HepG2 (cell line): ENCODE data around the gene DPF1. TPM values are rescaled to one million over a fixed set of nuclear protein-coding genes. Genes with fewer than 3 reads are reported as not detected.

Experiments used
- ATAC-seq: fragments of 200-7000 bp; cut with Tn5 transposase; 3 replicates; pipeline ENCODE4 v1.9.1; 2020; ENCODE audit warnings: mild to moderate bottlenecking, moderate library complexity
- BruUV-seq: library from RNA; stranded (reverse); fragments of 400-500 nt; replicated peaks from 2 replicates; lab custom pipeline; 2021; lab: Mats Ljungman, UMichigan
- CTCF ChIA-PET: fragments of 300-600 bp; formaldehyde crosslinking; extraction: SDS; loops from one replicate; lab custom pipeline; 2021; ENCODE audit warnings: low total read pairs, inconsistent platforms, low intra/inter-chr PET ratio; lab: Yijun Ruan, JAX
- POLR2A ChIA-PET: fragments of 350-600 bp; sonication (Branson Sonifier 250); formaldehyde crosslinking; loops from one replicate; lab custom pipeline; 2020; ENCODE audit warnings: antibody characterized with exemption, inconsistent platforms; lab: Yijun Ruan, JAX
- DNase-seq: peaks from one replicate; pipeline ENCODE4 v3.0.0-alpha.2; 2015; ENCODE audit warnings: low spot score
- FAIRE-seq: peaks from 3 replicates; lab custom pipeline; 2011; peaks lifted over from hg19 to GRCh38; lab: Jason Lieb, UNC
- H2AFZ ChIP-seq: one replicate; pipeline ENCODE4 v1.6.1; 2011; ENCODE audit warnings: low read length, inconsistent platforms
- H3K27ac ChIP-seq: fragments of 300-600 bp; 3 replicates; pipeline ENCODE4 v1.8.0; 2011; ENCODE audit warnings: mixed run types, mild to moderate bottlenecking, mixed read lengths, low read length, inconsistent platforms; ENCODE audit not compliant: insufficient read depth; ENCODE audit errors: extremely low read length
- H3K27me3 ChIP-seq, 2 experiments: fragments of 200-600 bp in 1 of 2; 2 replicates in 1 of 2; 3 replicates in 1 of 2; pipeline versions ENCODE4 v1.6.0 to v1.8.0; 2011; ENCODE audit warnings: low read length in 2 of 2, mild to moderate bottlenecking in 2 of 2, moderate library complexity in 2 of 2, inconsistent platforms in 1 of 2; ENCODE audit not compliant: insufficient read depth in 2 of 2, control insufficient read depth in 1 of 2
- H3K36me3 ChIP-seq, 2 experiments: fragments of 200-600 bp in 1 of 2; replicated peaks in 1 of 2; 2 replicates in 1 of 2; 3 replicates in 1 of 2; pipeline versions ENCODE4 v1.5.1 to v1.8.0; 2011; ENCODE audit warnings: low read length in 2 of 2, inconsistent platforms in 1 of 2; ENCODE audit not compliant: insufficient read depth in 2 of 2, control insufficient read depth in 1 of 2
- H3K4me1 ChIP-seq: 2 replicates; pipeline ENCODE4 v1.5.1; 2012; ENCODE audit warnings: low read length, inconsistent platforms; ENCODE audit not compliant: insufficient read depth
- H3K4me2 ChIP-seq: 2 replicates; pipeline ENCODE4 v1.6.0; 2011; ENCODE audit warnings: low read depth, low read length, inconsistent platforms
- H3K4me3 ChIP-seq, 3 experiments: fragments of 200-600 bp in 1 of 3; sonication (generic), shearing (Covaris generic) in 1 of 3; replicated peaks in 1 of 3; 2 replicates each; pipeline ENCODE4 v1.5.1; 2011 to 2016; ENCODE audit warnings: low read length in 3 of 3, inconsistent platforms in 2 of 3, low read depth in 2 of 3, mild to moderate bottlenecking in 2 of 3, control low read depth in 1 of 3, mixed read lengths in 1 of 3; ENCODE audit not compliant: insufficient read depth in 1 of 3
- H3K79me2 ChIP-seq: one replicate; pipeline ENCODE4 v1.6.1; 2011; ENCODE audit warnings: low read length, inconsistent platforms; ENCODE audit not compliant: insufficient read depth
- H3K9ac ChIP-seq: 2 replicates; pipeline ENCODE4 v1.6.0; 2011; ENCODE audit warnings: mild to moderate bottlenecking, low read depth, low read length, inconsistent platforms; ENCODE audit not compliant: insufficient read depth
- H3K9me3 ChIP-seq: 2 replicates; pipeline ENCODE4 v1.5.1; 2012; ENCODE audit warnings: mild to moderate bottlenecking, low read length
- H4K20me1 ChIP-seq: 2 replicates; pipeline ENCODE4 v1.6.0; 2011; ENCODE audit warnings: inconsistent platforms, mild to moderate bottlenecking, low read length, moderate library complexity; ENCODE audit not compliant: insufficient read depth
- CBX5 ChIP-seq: sonication (generic); formaldehyde crosslinking; IDR thresholded peaks from 2 replicates; pipeline ENCODE4 v1.4.0; 2020; ENCODE audit warnings: missing genetic modification reagents, borderline replicate concordance
- GABPA ChIP-seq, 2 experiments: IDR thresholded peaks; 2 replicates each; pipeline ENCODE4 v1.6.1; 2011 to 2016; ENCODE audit warnings: low read depth in 2 of 2, low read length in 1 of 2, missing biosample characterization in 1 of 2, missing genetic modification characterization in 1 of 2
- HNF4A ChIP-seq: sonication (generic); formaldehyde crosslinking; IDR thresholded peaks from 2 replicates; pipeline ENCODE4 v1.4.0; 2020; ENCODE audit warnings: missing genetic modification reagents
- MAFG ChIP-seq: sonication (generic); formaldehyde crosslinking; IDR thresholded peaks from 2 replicates; pipeline ENCODE4 v1.5.1; 2020; ENCODE audit warnings: mild to moderate bottlenecking, missing genetic modification reagents
- MIXL1 ChIP-seq: IDR thresholded peaks from 2 replicates; pipeline ENCODE4 v1.6.1; 2016
- SAP130 ChIP-seq: IDR thresholded peaks from 2 replicates; pipeline ENCODE4 v1.6.1; 2016; ENCODE audit warnings: low read depth
- SATB2 ChIP-seq: sonication (generic); formaldehyde crosslinking; IDR thresholded peaks from 2 replicates; pipeline ENCODE4 v1.5.0; 2020; ENCODE audit warnings: missing genetic modification reagents
- ZFY ChIP-seq: sonication (generic); formaldehyde crosslinking; IDR thresholded peaks from 2 replicates; pipeline ENCODE4 v1.4.0; 2020; ENCODE audit warnings: missing genetic modification reagents
- ZNF7 ChIP-seq: IDR thresholded peaks from 2 replicates; pipeline ENCODE4 v1.6.1; 2016; ENCODE audit warnings: missing biosample characterization, missing genetic modification reagents
- ZNF709 ChIP-seq: sonication (generic); formaldehyde crosslinking; IDR thresholded peaks from 2 replicates; pipeline ENCODE4 v1.5.0; 2020; ENCODE audit warnings: mild to moderate bottlenecking, missing genetic modification reagents
- ZNF841 ChIP-seq: sonication (generic); formaldehyde crosslinking; IDR thresholded peaks from 2 replicates; pipeline ENCODE4 v1.8.1; 2023; ENCODE audit warnings: missing genetic modification reagents, borderline replicate concordance
- ZSCAN9 ChIP-seq: IDR thresholded peaks from 2 replicates; pipeline ENCODE4 v1.6.1; 2016; ENCODE audit warnings: borderline replicate concordance
- WGBS: methylation state at CpG from one replicate; pipeline ENCODE4 v1.1.6; 2017; ENCODE audit warnings: low lambda C conversion rate; 5-methylcytosine and 5-hydroxymethylcytosine counted together
- in situ Hi-C: cut with HindIII; loops from 2 replicates; pipeline ENCODE4 v1.10.0; 2017; ENCODE audit warnings: low pct_unique_long_range_greater_than_20kb; ENCODE audit not compliant: extremely low pct_ligation_motif_present
- intact Hi-C: fragments of 100-400 bp; cut with micrococcal nuclease; formaldehyde crosslinking; loops from one replicate; pipeline ENCODE4 v1.10.0; 2022; ENCODE audit not compliant: unreplicated experiment
- polyA plus RNA-seq, 8 experiments: library from polyadenylated mRNA; depleted of rRNA in 3 of 8; stranded (reverse) in 7 of 8; unstranded in 1 of 8; fragments of >200 nt; fragmentation: Illumina TruSeq in 4 of 8; extraction: Trizol in 4 of 8; gene quantifications; 2 replicates each; pipeline versions ENCODE4 v1.2.1 to v1.2.3, GENCODE V29; 2011 to 2016; ENCODE audit warnings: low read depth in 4 of 8, missing spikeins in 1 of 8, mixed read lengths in 1 of 8; ENCODE audit not compliant: insufficient read depth in 1 of 8
- total RNA-seq, 5 experiments: library from RNA; depleted of rRNA; stranded (reverse); fragments of >200 nt; fragmentation: Illumina TruSeq; extraction: Trizol; gene quantifications; 2 replicates each; pipeline ENCODE4 v1.2.3, GENCODE V29; 2016; ENCODE audit warnings: low read depth in 1 of 5
- TF ChIP-seq, protein P1 (sequence below): sonication (generic); formaldehyde crosslinking; IDR thresholded peaks from 2 replicates; pipeline ENCODE4 v1.4.0; 2020; ENCODE audit warnings: missing genetic modification reagents
- TF ChIP-seq, protein P2 (sequence below): IDR thresholded peaks from 2 replicates; pipeline ENCODE4 v1.6.1; 2016; ENCODE audit warnings: mild to moderate bottlenecking
- TF ChIP-seq, protein P3 (sequence below): sonication (generic); formaldehyde crosslinking; IDR thresholded peaks from 2 replicates; pipeline ENCODE4 v1.4.0; 2020; ENCODE audit warnings: mild to moderate bottlenecking, missing genetic modification reagents
- TF ChIP-seq, protein P4 (sequence below): sonication (generic); formaldehyde crosslinking; IDR thresholded peaks from 2 replicates; pipeline ENCODE4 v1.8.0; 2022; ENCODE audit warnings: missing genetic modification reagents, mild to moderate bottlenecking, moderate library complexity, borderline replicate concordance
- TF ChIP-seq, protein P5 (sequence below): sonication (generic); formaldehyde crosslinking; conservative IDR thresholded peaks from 2 replicates; pipeline ENCODE4 v1.8.0; 2022; ENCODE audit warnings: missing genetic modification reagents

DPF1 gene
- total and polyA plus RNA-seq, 2 of the 13 experiments (the other 11 are each of a cell fraction or from before 2014, with no cell fraction given), result 1.0 to 3.2 TPM

- DNase-seq (peak; percentile 39), ATAC-seq (peak; percentile 74), FAIRE-seq (peak; percentile 71)
- H4K20me1 ChIP-seq, result no peaks in the 10 kb centered on the region
- H3K9ac ChIP-seq, result peak overlapping the region; percentile 55; the same call in 1 of the 2 replicates
- H3K79me2 ChIP-seq, result no peaks in the 10 kb centered on the region
- H3K4me2 ChIP-seq, result peak overlapping the region; percentile 75
- ChIA-PET CTCF (no interaction called here), POLR2A (interaction anchor here (0.9 kb wide), 1 partner anchor 107 kb away, joined by 5 read pairs; the partner anchor contains the start of gene PSMD8)
- WGBS, result 1% methylated on average over 10 of the region's 12 CpGs
- peak overlapping the region; percentile 66 for H2AFZ ChIP-seq
- BruUV-seq, result no TSS peak
- H3K27me3 ChIP-seq, result peaks cover 0 to 6% of the 10 kb centered on the region in 2 experiments; a peak in 2 of 5 replicates
- H3K9me3 ChIP-seq, result no peaks in the 10 kb centered on the region
- peak overlapping the region; percentile 18 to 56 (median 48); a peak in 5 of 6 replicates for H3K4me3 ChIP-seq
- intact Hi-C loops (no loop called here), in situ Hi-C loops (no loop called here)
- H3K27ac ChIP-seq, result peak overlapping the region; percentile 39
- peaks cover 76% of the 10 kb centered on the region for H3K4me1 ChIP-seq
- no peaks in the 10 kb centered on the region for H3K36me3 ChIP-seq
- TF ChIP-seq CBX5, result peak; percentile 33; the same call in 1 of the 2 replicates
- peak; percentile 25; the same call in 1 of the 2 replicates for TF ChIP-seq HNF4A (CRISPR knock-in tag)
- TF ChIP-seq, protein P1, sequence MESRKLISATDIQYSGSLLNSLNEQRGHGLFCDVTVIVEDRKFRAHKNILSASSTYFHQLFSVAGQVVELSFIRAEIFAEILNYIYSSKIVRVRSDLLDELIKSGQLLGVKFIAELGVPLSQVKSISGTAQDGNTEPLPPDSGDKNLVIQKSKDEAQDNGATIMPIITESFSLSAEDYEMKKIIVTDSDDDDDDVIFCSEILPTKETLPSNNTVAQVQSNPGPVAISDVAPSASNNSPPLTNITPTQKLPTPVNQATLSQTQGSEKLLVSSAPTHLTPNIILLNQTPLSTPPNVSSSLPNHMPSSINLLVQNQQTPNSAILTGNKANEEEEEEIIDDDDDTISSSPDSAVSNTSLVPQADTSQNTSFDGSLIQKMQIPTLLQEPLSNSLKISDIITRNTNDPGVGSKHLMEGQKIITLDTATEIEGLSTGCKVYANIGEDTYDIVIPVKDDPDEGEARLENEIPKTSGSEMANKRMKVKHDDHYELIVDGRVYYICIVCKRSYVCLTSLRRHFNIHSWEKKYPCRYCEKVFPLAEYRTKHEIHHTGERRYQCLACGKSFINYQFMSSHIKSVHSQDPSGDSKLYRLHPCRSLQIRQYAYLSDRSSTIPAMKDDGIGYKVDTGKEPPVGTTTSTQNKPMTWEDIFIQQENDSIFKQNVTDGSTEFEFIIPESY (CRISPR knock-in tag), result peak; percentile 15; the same call in 1 of the 2 replicates
- TF ChIP-seq MAFG (CRISPR knock-in tag), result no peak
- TF ChIP-seq ZFY, result peak; percentile 48
- peak; percentile 67 for TF ChIP-seq SAP130 (CRISPR knock-in tag)
- no peak for TF ChIP-seq SATB2 (CRISPR knock-in tag)
- TF ChIP-seq ZSCAN9, result 0 out of 2 replicates have a peak, but pooled peaks have one; percentile 21
- TF ChIP-seq GABPA (IDR thresholded peaks at IDR 0.05; ENCODE audit: low read depth, low read length), result no peak
- peak; percentile 58 for TF ChIP-seq GABPA (CRISPR knock-in tag; IDR thresholded peaks at IDR 0.05; ENCODE audit: low read depth)
- TF ChIP-seq, protein P2, sequence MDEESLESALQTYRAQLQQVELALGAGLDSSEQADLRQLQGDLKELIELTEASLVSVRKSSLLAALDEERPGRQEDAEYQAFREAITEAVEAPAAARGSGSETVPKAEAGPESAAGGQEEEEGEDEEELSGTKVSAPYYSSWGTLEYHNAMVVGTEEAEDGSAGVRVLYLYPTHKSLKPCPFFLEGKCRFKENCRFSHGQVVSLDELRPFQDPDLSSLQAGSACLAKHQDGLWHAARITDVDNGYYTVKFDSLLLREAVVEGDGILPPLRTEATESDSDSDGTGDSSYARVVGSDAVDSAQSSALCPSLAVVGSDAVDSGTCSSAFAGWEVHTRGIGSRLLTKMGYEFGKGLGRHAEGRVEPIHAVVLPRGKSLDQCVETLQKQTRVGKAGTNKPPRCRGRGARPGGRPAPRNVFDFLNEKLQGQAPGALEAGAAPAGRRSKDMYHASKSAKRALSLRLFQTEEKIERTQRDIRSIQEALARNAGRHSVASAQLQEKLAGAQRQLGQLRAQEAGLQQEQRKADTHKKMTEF (CRISPR knock-in tag), result no peak
- TF ChIP-seq, protein P3, sequence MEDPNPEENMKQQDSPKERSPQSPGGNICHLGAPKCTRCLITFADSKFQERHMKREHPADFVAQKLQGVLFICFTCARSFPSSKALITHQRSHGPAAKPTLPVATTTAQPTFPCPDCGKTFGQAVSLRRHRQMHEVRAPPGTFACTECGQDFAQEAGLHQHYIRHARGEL, result no peak
- 0 out of 2 replicates have a peak, but pooled peaks have one; percentile 33 for TF ChIP-seq MIXL1
- TF ChIP-seq, protein P4, sequence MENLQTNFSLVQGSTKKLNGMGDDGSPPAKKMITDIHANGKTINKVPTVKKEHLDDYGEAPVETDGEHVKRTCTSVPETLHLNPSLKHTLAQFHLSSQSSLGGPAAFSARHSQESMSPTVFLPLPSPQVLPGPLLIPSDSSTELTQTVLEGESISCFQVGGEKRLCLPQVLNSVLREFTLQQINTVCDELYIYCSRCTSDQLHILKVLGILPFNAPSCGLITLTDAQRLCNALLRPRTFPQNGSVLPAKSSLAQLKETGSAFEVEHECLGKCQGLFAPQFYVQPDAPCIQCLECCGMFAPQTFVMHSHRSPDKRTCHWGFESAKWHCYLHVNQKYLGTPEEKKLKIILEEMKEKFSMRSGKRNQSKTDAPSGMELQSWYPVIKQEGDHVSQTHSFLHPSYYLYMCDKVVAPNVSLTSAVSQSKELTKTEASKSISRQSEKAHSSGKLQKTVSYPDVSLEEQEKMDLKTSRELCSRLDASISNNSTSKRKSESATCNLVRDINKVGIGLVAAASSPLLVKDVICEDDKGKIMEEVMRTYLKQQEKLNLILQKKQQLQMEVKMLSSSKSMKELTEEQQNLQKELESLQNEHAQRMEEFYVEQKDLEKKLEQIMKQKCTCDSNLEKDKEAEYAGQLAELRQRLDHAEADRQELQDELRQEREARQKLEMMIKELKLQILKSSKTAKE (CRISPR knock-in tag), result 0 out of 2 replicates have a peak, but pooled peaks have one; percentile 36
- TF ChIP-seq, protein P5, sequence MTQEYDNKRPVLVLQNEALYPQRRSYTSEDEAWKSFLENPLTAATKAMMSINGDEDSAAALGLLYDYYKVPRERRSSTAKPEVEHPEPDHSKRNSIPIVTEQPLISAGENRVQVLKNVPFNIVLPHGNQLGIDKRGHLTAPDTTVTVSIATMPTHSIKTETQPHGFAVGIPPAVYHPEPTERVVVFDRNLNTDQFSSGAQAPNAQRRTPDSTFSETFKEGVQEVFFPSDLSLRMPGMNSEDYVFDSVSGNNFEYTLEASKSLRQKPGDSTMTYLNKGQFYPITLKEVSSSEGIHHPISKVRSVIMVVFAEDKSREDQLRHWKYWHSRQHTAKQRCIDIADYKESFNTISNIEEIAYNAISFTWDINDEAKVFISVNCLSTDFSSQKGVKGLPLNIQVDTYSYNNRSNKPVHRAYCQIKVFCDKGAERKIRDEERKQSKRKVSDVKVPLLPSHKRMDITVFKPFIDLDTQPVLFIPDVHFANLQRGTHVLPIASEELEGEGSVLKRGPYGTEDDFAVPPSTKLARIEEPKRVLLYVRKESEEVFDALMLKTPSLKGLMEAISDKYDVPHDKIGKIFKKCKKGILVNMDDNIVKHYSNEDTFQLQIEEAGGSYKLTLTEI, result no peak
- no peak for TF ChIP-seq ZNF7 (CRISPR knock-in tag)
- TF ChIP-seq ZNF709 (CRISPR knock-in tag), result no peak
- no peak for TF ChIP-seq ZNF841 (CRISPR knock-in tag)
Measured at GRCh38 chr19:38266981-38267597, 43.1 kb upstream of the DPF1 start.
